HepG2 (cell line): ENCODE measurements around the gene FKBP1A. TPM values are rescaled to one million over a fixed set of nuclear protein-coding genes. Genes with fewer than 3 reads are reported as not detected.

ENCODE experiments used
- ATAC-seq: fragments of 200-7000 bp; cut with Tn5 transposase; 3 replicates; pipeline ENCODE4 v1.9.1; 2020; ENCODE audit warnings: mild to moderate bottlenecking, moderate library complexity
- BruUV-seq: library from RNA; stranded (reverse); fragments of 400-500 nt; replicated peaks from 2 replicates; lab custom pipeline; 2021; lab: Mats Ljungman, UMichigan
- CTCF ChIA-PET: fragments of 300-600 bp; formaldehyde crosslinking; extraction: SDS; loops from one replicate; lab custom pipeline; 2021; ENCODE audit warnings: low total read pairs, inconsistent platforms, low intra/inter-chr PET ratio; lab: Yijun Ruan, JAX
- POLR2A ChIA-PET: fragments of 350-600 bp; sonication (Branson Sonifier 250); formaldehyde crosslinking; loops from one replicate; lab custom pipeline; 2020; ENCODE audit warnings: antibody characterized with exemption, inconsistent platforms; lab: Yijun Ruan, JAX
- DNase-seq: peaks from one replicate; pipeline ENCODE4 v3.0.0-alpha.2; 2015; ENCODE audit warnings: low spot score
- FAIRE-seq: peaks from 3 replicates; lab custom pipeline; 2011; peaks lifted over from hg19 to GRCh38; lab: Jason Lieb, UNC
- H2AFZ ChIP-seq: one replicate; pipeline ENCODE4 v1.6.1; 2011; ENCODE audit warnings: low read length, inconsistent platforms
- H3K27ac ChIP-seq: fragments of 300-600 bp; 3 replicates; pipeline ENCODE4 v1.8.0; 2011; ENCODE audit warnings: mixed run types, mild to moderate bottlenecking, mixed read lengths, low read length, inconsistent platforms; ENCODE audit not compliant: insufficient read depth; ENCODE audit errors: extremely low read length
- H3K27me3 ChIP-seq, 2 experiments: fragments of 200-600 bp in 1 of 2; 2 replicates in 1 of 2; 3 replicates in 1 of 2; pipeline versions ENCODE4 v1.6.0 to v1.8.0; 2011; ENCODE audit warnings: low read length in 2 of 2, mild to moderate bottlenecking in 2 of 2, moderate library complexity in 2 of 2, inconsistent platforms in 1 of 2; ENCODE audit not compliant: insufficient read depth in 2 of 2, control insufficient read depth in 1 of 2
- H3K36me3 ChIP-seq, 2 experiments: fragments of 200-600 bp in 1 of 2; replicated peaks in 1 of 2; 2 replicates in 1 of 2; 3 replicates in 1 of 2; pipeline versions ENCODE4 v1.5.1 to v1.8.0; 2011; ENCODE audit warnings: low read length in 2 of 2, inconsistent platforms in 1 of 2; ENCODE audit not compliant: insufficient read depth in 2 of 2, control insufficient read depth in 1 of 2
- H3K4me1 ChIP-seq: 2 replicates; pipeline ENCODE4 v1.5.1; 2012; ENCODE audit warnings: low read length, inconsistent platforms; ENCODE audit not compliant: insufficient read depth
- H3K4me2 ChIP-seq: 2 replicates; pipeline ENCODE4 v1.6.0; 2011; ENCODE audit warnings: low read depth, low read length, inconsistent platforms
- H3K4me3 ChIP-seq, 3 experiments: fragments of 200-600 bp in 1 of 3; sonication (generic), shearing (Covaris generic) in 1 of 3; replicated peaks in 1 of 3; 2 replicates each; pipeline ENCODE4 v1.5.1; 2011 to 2016; ENCODE audit warnings: low read length in 3 of 3, inconsistent platforms in 2 of 3, low read depth in 2 of 3, mild to moderate bottlenecking in 2 of 3, control low read depth in 1 of 3, mixed read lengths in 1 of 3; ENCODE audit not compliant: insufficient read depth in 1 of 3
- H3K79me2 ChIP-seq: one replicate; pipeline ENCODE4 v1.6.1; 2011; ENCODE audit warnings: low read length, inconsistent platforms; ENCODE audit not compliant: insufficient read depth
- H3K9ac ChIP-seq: 2 replicates; pipeline ENCODE4 v1.6.0; 2011; ENCODE audit warnings: mild to moderate bottlenecking, low read depth, low read length, inconsistent platforms; ENCODE audit not compliant: insufficient read depth
- H3K9me3 ChIP-seq: 2 replicates; pipeline ENCODE4 v1.5.1; 2012; ENCODE audit warnings: mild to moderate bottlenecking, low read length
- H4K20me1 ChIP-seq: 2 replicates; pipeline ENCODE4 v1.6.0; 2011; ENCODE audit warnings: inconsistent platforms, mild to moderate bottlenecking, low read length, moderate library complexity; ENCODE audit not compliant: insufficient read depth
- BATF2 ChIP-seq: sonication (generic); formaldehyde crosslinking; IDR thresholded peaks from 2 replicates; pipeline ENCODE4 v1.8.0; 2022; ENCODE audit warnings: mild to moderate bottlenecking, missing genetic modification reagents, moderate library complexity
- GMEB2 ChIP-seq: IDR thresholded peaks from 2 replicates; pipeline ENCODE4 v1.6.1; 2016; ENCODE audit warnings: missing biosample characterization, missing genetic modification reagents, low read depth
- HHEX ChIP-seq: IDR thresholded peaks from 2 replicates; pipeline ENCODE4 v1.6.1; 2016; ENCODE audit warnings: control low read depth
- JARID2 ChIP-seq: sonication (generic); formaldehyde crosslinking; IDR thresholded peaks from 2 replicates; pipeline ENCODE4 v1.8.1; 2023; ENCODE audit warnings: missing genetic modification reagents, inconsistent platforms; ENCODE audit not compliant: insufficient replicate concordance
- MNT ChIP-seq: fragments of 450-650 bp; IDR thresholded peaks from 2 replicates; pipeline ENCODE4 v1.6.1; 2016
- TFE3 ChIP-seq: IDR thresholded peaks from 2 replicates; pipeline ENCODE4 v1.6.1; 2016
- ZBTB34 ChIP-seq: sonication (generic); formaldehyde crosslinking; IDR thresholded peaks from 2 replicates; pipeline ENCODE4 v1.8.0; 2022; ENCODE audit warnings: mild to moderate bottlenecking, missing genetic modification reagents
- ZFP36L1 ChIP-seq: sonication (generic); formaldehyde crosslinking; IDR thresholded peaks from 2 replicates; pipeline ENCODE4 v1.8.0; 2022; ENCODE audit warnings: mild to moderate bottlenecking, missing genetic modification reagents, moderate library complexity
- ZNF143 ChIP-seq: sonication (generic); formaldehyde crosslinking; IDR thresholded peaks from 2 replicates; pipeline ENCODE4 v1.4.0; 2020; ENCODE audit warnings: missing genetic modification reagents
- ZNF180 ChIP-seq: sonication (generic); formaldehyde crosslinking; IDR thresholded peaks from 2 replicates; pipeline ENCODE4 v1.4.0; 2020; ENCODE audit warnings: low read depth, missing genetic modification reagents, borderline replicate concordance
- ZNF274 ChIP-seq: sonication (generic); formaldehyde crosslinking; IDR thresholded peaks from 2 replicates; pipeline ENCODE4 v1.5.1; 2020; ENCODE audit warnings: mild to moderate bottlenecking, missing genetic modification reagents
- ZNF549 ChIP-seq: sonication (generic); formaldehyde crosslinking; IDR thresholded peaks from 2 replicates; pipeline ENCODE4 v1.5.0; 2020; ENCODE audit warnings: missing genetic modification reagents
- ZNF616 ChIP-seq: sonication (generic); formaldehyde crosslinking; IDR thresholded peaks from 2 replicates; pipeline ENCODE4 v1.5.0; 2020; ENCODE audit warnings: low read depth, mild to moderate bottlenecking, missing genetic modification reagents
- ZNF710 ChIP-seq: sonication (generic); formaldehyde crosslinking; IDR thresholded peaks from 2 replicates; pipeline ENCODE4 v1.5.0; 2020; ENCODE audit warnings: mild to moderate bottlenecking, missing genetic modification reagents, borderline replicate concordance
- ZNF777 ChIP-seq: sonication (generic); formaldehyde crosslinking; IDR thresholded peaks from 2 replicates; pipeline ENCODE4 v1.4.0; 2020; ENCODE audit warnings: missing genetic modification reagents
- WGBS: methylation state at CpG from one replicate; pipeline ENCODE4 v1.1.6; 2017; ENCODE audit warnings: low lambda C conversion rate; 5-methylcytosine and 5-hydroxymethylcytosine counted together
- in situ Hi-C: cut with HindIII; loops from 2 replicates; pipeline ENCODE4 v1.10.0; 2017; ENCODE audit warnings: low pct_unique_long_range_greater_than_20kb; ENCODE audit not compliant: extremely low pct_ligation_motif_present
- intact Hi-C: fragments of 100-400 bp; cut with micrococcal nuclease; formaldehyde crosslinking; loops from one replicate; pipeline ENCODE4 v1.10.0; 2022; ENCODE audit not compliant: unreplicated experiment
- polyA plus RNA-seq, 8 experiments: library from polyadenylated mRNA; depleted of rRNA in 3 of 8; stranded (reverse) in 7 of 8; unstranded in 1 of 8; fragments of >200 nt; fragmentation: Illumina TruSeq in 4 of 8; extraction: Trizol in 4 of 8; gene quantifications; 2 replicates each; pipeline versions ENCODE4 v1.2.1 to v1.2.3, GENCODE V29; 2011 to 2016; ENCODE audit warnings: low read depth in 4 of 8, missing spikeins in 1 of 8, mixed read lengths in 1 of 8; ENCODE audit not compliant: insufficient read depth in 1 of 8
- total RNA-seq, 5 experiments: library from RNA; depleted of rRNA; stranded (reverse); fragments of >200 nt; fragmentation: Illumina TruSeq; extraction: Trizol; gene quantifications; 2 replicates each; pipeline ENCODE4 v1.2.3, GENCODE V29; 2016; ENCODE audit warnings: low read depth in 1 of 5

Gene FKBP1A
- total and polyA plus RNA-seq, 2 of the 13 experiments (the other 11 are each of a cell fraction or from before 2014, with no cell fraction given): 119 to 468 TPM

- FAIRE-seq: no peak
- no peak for DNase-seq
- in situ Hi-C loops (no loop called here), intact Hi-C loops (loop anchor here (5.0 kb wide), 1 partner anchor 38 kb away; no protein-coding TSS in a partner anchor)
- no peak for ATAC-seq
- ChIA-PET POLR2A (no interaction called here), CTCF (interaction anchor here (7.4 kb wide), 1 partner anchor 119 kb away, joined by 122 read pairs; no protein-coding TSS in a partner anchor)
- Histone ChIP-seq H3K9me3 (no peaks in the 10 kb centered on the region), H4K20me1 (no peaks in the 10 kb centered on the region), H3K4me2 (no peak overlapping the region), H3K27ac (no peak overlapping the region), H3K4me1 (no peaks in the 10 kb centered on the region), H3K36me3 (no peaks in the 10 kb centered on the region), H3K79me2 (no peaks in the 10 kb centered on the region), H2AFZ (no peak overlapping the region), H3K27me3 (no peaks in the 10 kb centered on the region), H3K4me3 (no peak overlapping the region), H3K9ac (no peak overlapping the region)
- no TSS peak for BruUV-seq
- WGBS: 72% methylated on average over 2 of the region's 2 CpGs
- no peak for TF ChIP-seq BATF2
- no peak for TF ChIP-seq ZFP36L1 (CRISPR knock-in tag)
- TF ChIP-seq ZNF274 (CRISPR knock-in tag): no peak
- TF ChIP-seq ZNF710 (CRISPR knock-in tag): no peak
- TF ChIP-seq ZNF777 (CRISPR knock-in tag): no peak
- TF ChIP-seq GMEB2 (CRISPR knock-in tag): no peak
- TF ChIP-seq ZBTB34 (CRISPR knock-in tag): no peak
- no peak for TF ChIP-seq HHEX (CRISPR knock-in tag)
- TF ChIP-seq MNT: no peak
- no peak for TF ChIP-seq ZNF180 (CRISPR knock-in tag)
- no peak for TF ChIP-seq ZNF549 (CRISPR knock-in tag)
- no peak for TF ChIP-seq TFE3 (CRISPR knock-in tag)
- no peak for TF ChIP-seq JARID2
- TF ChIP-seq ZNF143 (CRISPR knock-in tag): no peak
- TF ChIP-seq ZNF616: no peak
These were observed 41.9 kb upstream of the FKBP1A start for GRCh38 chr20:1434571-1435336.
